Measurements from ENCODE around the gene SGSM2. TPM values are rescaled to one million over a fixed set of nuclear protein-coding genes. Genes with fewer than 3 reads are reported as not detected.

SGSM2 gene
- total RNA-seq, 1 experiment from 2014 or later, result 47.2 TPM

- no peak overlapping the region for H3K27ac ChIP-seq (ENCODE audit: low read length)
- POLR2A ChIA-PET (ENCODE audit: unreplicated experiment), result no interaction called here
- intact Hi-C loops (cut with micrococcal nuclease), result no loop called here
These were observed 82.2 kb downstream of the SGSM2 start for GRCh38 chr17:2419486-2419885.

GRCh38 chr17:2420176-2420575, 82.9 kb downstream of the SGSM2 start:
- no peaks in the 10 kb centered on the region for H4K20me1 ChIP-seq (ENCODE audit: low read length)
- intact Hi-C loops (cut with micrococcal nuclease), result no loop called here
- no peaks in the 10 kb centered on the region for H3K9me3 ChIP-seq (ENCODE audit: low read length)
- TF ChIP-seq EZH2 (IDR thresholded peaks at IDR 0.05; ENCODE audit: low read length, unreplicated experiment) (no peak), EZH2phosphoT487 (IDR thresholded peaks at IDR 0.05; ENCODE audit: borderline replicate concordance, low read length) (no peak), CTCF (conservative IDR thresholded peaks at IDR 0.05; ENCODE audit: low read depth, low read length) (no peak)
- no peaks in the 10 kb centered on the region for H3K36me3 ChIP-seq (ENCODE audit: low read depth, low read length)
- H3K27ac ChIP-seq (ENCODE audit: low read length), result no peak overlapping the region
- ChIA-PET CTCF (no interaction called here), POLR2A (ENCODE audit: unreplicated experiment) (no interaction called here)
- DNase-seq (no peak), ATAC-seq (no peak)
- H3K27me3 ChIP-seq (ENCODE audit: low read length), result no peaks in the 10 kb centered on the region
- H3K4me2 ChIP-seq (ENCODE audit: low read length), result no peak overlapping the region
- no peaks in the 10 kb centered on the region for H3F3A ChIP-seq (ENCODE audit: low read length, unreplicated experiment)
- no peaks in the 10 kb centered on the region for H3K4me1 ChIP-seq (ENCODE audit: insufficient read depth, low read length)
- H3K79me2 ChIP-seq (ENCODE audit: low read length), result no peaks in the 10 kb centered on the region
- no peak overlapping the region for H2AFZ ChIP-seq (ENCODE audit: low read length)
- no peak overlapping the region for H3K9ac ChIP-seq (ENCODE audit: low read length)
- BruUV-seq (replicated peaks), result TSS peak; percentile 25
- no peak overlapping the region for H3K4me3 ChIP-seq (ENCODE audit: low read length)
- no peaks in the 10 kb centered on the region for H3K9me2 ChIP-seq (replicated peaks; ENCODE audit: low read length)

More at GRCh38 chr17:2419486-2419885, 82.2 kb downstream of the SGSM2 start:
- no peaks in the 10 kb centered on the region for H3K4me1 ChIP-seq (ENCODE audit: insufficient read depth, low read length)
- H4K20me1 ChIP-seq (ENCODE audit: low read length), result no peaks in the 10 kb centered on the region
- no peak overlapping the region for H3K4me2 ChIP-seq (ENCODE audit: low read length)
- CTCF ChIA-PET, result no interaction called here
- TF ChIP-seq EZH2 (IDR thresholded peaks at IDR 0.05; ENCODE audit: low read length, unreplicated experiment), result no peak
- no peak for TF ChIP-seq CTCF (conservative IDR thresholded peaks at IDR 0.05; ENCODE audit: low read depth, low read length)
- no peak for TF ChIP-seq EZH2phosphoT487 (IDR thresholded peaks at IDR 0.05; ENCODE audit: borderline replicate concordance, low read length)
- H3K36me3 ChIP-seq (ENCODE audit: low read depth, low read length), result no peaks in the 10 kb centered on the region
- H3K79me2 ChIP-seq (ENCODE audit: low read length), result no peaks in the 10 kb centered on the region
- no peak overlapping the region for H3K9ac ChIP-seq (ENCODE audit: low read length)
- H3K4me3 ChIP-seq (ENCODE audit: low read length), result no peak overlapping the region
- H3K9me3 ChIP-seq (ENCODE audit: low read length), result no peaks in the 10 kb centered on the region
- no peak for ATAC-seq
- H3F3A ChIP-seq (ENCODE audit: low read length, unreplicated experiment), result no peaks in the 10 kb centered on the region
- no TSS peak for BruUV-seq (replicated peaks)
- no peak for DNase-seq
- no peak overlapping the region for H2AFZ ChIP-seq (ENCODE audit: low read length)
- no peaks in the 10 kb centered on the region for H3K27me3 ChIP-seq (ENCODE audit: low read length)
- no peaks in the 10 kb centered on the region for H3K9me2 ChIP-seq (replicated peaks; ENCODE audit: low read length)

GRCh38 chr17:2421315-2422147, 84.2 kb downstream of the SGSM2 start:
- Histone ChIP-seq H3F3A (ENCODE audit: low read length, unreplicated experiment) (no peaks in the 10 kb centered on the region), H3K27ac (ENCODE audit: low read length) (no peak overlapping the region), H3K4me3 (ENCODE audit: low read length) (no peak overlapping the region), H3K9me2 (replicated peaks; ENCODE audit: low read length) (no peaks in the 10 kb centered on the region), H3K9me3 (ENCODE audit: low read length) (no peaks in the 10 kb centered on the region), H2AFZ (ENCODE audit: low read length) (no peak overlapping the region), H3K4me2 (ENCODE audit: low read length) (no peak overlapping the region), H3K9ac (ENCODE audit: low read length) (no peak overlapping the region), H3K79me2 (ENCODE audit: low read length) (no peaks in the 10 kb centered on the region), H3K36me3 (ENCODE audit: low read depth, low read length) (no peaks in the 10 kb centered on the region), H3K4me1 (ENCODE audit: insufficient read depth, low read length) (no peaks in the 10 kb centered on the region), H4K20me1 (ENCODE audit: low read length) (no peaks in the 10 kb centered on the region), H3K27me3 (ENCODE audit: low read length) (no peaks in the 10 kb centered on the region)
- intact Hi-C loops (cut with micrococcal nuclease), result no loop called here
- ChIA-PET POLR2A (ENCODE audit: unreplicated experiment) (no interaction called here), CTCF (no interaction called here)
- DNase-seq, result no peak
- BruUV-seq (replicated peaks), result no TSS peak
- no peak for ATAC-seq
- no peak for TF ChIP-seq EZH2phosphoT487 (IDR thresholded peaks at IDR 0.05; ENCODE audit: borderline replicate concordance, low read length)
- TF ChIP-seq CTCF (conservative IDR thresholded peaks at IDR 0.05; ENCODE audit: low read depth, low read length), result no peak
- TF ChIP-seq EZH2 (IDR thresholded peaks at IDR 0.05; ENCODE audit: low read length, unreplicated experiment), result no peak
